GM12872 (cell line): ENCODE data around the gene ADAT1.

Experiments
- TF ChIP-seq, protein P1 (sequence below): IDR thresholded peaks from 3 replicates; pipeline ENCODE4 v1.5.1; 2011; ENCODE audit warnings: low read depth, mild to moderate bottlenecking, low read length, moderate library complexity; ENCODE audit not compliant: insufficient read depth

ADAT1 gene

DNA sequence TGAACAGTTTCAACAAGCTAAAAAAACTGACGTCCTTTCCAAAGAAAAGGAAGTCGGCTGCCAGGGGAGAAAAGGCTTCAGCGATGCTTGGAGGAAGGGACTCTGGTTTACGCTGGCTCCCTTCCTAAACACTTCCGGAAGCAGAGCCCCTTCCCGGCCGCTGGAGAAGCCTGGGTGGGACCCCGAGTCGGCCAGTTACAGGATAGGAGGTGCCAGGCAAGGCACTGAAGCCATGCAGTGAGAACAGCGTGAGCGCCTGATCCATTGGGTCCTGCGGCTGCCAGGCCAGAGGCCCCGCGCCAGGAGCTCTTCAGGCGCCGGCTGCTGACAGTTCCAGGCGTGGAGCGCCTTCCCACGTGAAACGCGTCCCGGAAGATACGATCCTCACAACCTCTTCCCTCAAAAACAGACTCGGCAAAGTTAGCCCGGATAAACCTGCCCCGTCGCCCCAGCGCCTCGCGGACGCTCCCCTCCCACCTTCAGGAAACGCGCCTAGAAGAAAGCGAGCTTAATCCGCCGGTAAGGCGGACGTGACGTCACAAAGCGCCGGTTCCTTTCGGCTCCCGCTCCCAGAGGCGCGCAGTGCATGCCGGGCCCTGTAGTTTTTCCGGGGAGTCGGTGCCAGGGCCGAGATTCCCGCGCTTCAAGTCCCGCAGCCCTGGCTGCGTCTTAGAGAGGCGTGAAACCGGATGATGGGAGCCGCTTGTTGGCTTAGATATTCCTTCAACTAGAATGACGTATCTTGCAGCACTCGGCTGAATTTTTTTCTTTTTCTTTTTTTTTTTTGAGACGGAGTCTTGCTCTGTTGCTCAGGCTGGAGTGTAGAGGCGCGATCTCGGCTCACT, at the start of gene ADAT1:
TSS of gene ADAT1 (minus strand) at position 521 of the 845 bp plus-strand sequence. CDS start 2,482 bp downstream, outside the sequence.
- TF ChIP-seq, protein P1, sequence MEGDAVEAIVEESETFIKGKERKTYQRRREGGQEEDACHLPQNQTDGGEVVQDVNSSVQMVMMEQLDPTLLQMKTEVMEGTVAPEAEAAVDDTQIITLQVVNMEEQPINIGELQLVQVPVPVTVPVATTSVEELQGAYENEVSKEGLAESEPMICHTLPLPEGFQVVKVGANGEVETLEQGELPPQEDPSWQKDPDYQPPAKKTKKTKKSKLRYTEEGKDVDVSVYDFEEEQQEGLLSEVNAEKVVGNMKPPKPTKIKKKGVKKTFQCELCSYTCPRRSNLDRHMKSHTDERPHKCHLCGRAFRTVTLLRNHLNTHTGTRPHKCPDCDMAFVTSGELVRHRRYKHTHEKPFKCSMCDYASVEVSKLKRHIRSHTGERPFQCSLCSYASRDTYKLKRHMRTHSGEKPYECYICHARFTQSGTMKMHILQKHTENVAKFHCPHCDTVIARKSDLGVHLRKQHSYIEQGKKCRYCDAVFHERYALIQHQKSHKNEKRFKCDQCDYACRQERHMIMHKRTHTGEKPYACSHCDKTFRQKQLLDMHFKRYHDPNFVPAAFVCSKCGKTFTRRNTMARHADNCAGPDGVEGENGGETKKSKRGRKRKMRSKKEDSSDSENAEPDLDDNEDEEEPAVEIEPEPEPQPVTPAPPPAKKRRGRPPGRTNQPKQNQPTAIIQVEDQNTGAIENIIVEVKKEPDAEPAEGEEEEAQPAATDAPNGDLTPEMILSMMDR, result no peak

DNA sequence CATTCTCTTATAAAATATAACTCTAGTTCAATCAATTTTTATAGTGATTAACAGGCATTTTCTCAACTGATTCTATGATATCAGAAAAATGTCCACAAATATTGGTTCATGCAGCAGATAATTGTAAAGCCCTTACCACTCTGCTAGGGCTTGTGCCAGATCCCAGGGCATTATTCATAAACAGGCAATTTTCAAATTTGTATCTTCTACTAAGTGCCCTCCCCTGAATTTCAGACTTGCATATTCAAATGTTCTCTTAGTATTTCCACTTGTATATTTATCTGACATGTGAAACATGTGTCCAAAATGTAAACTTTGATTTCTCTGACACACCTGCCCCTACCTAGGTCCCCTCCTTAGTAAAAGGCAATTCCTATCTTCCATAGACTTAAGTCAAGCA, 44.4 kb upstream of the ADAT1 start:
- TF ChIP-seq, protein P1, result no peak

DNA sequence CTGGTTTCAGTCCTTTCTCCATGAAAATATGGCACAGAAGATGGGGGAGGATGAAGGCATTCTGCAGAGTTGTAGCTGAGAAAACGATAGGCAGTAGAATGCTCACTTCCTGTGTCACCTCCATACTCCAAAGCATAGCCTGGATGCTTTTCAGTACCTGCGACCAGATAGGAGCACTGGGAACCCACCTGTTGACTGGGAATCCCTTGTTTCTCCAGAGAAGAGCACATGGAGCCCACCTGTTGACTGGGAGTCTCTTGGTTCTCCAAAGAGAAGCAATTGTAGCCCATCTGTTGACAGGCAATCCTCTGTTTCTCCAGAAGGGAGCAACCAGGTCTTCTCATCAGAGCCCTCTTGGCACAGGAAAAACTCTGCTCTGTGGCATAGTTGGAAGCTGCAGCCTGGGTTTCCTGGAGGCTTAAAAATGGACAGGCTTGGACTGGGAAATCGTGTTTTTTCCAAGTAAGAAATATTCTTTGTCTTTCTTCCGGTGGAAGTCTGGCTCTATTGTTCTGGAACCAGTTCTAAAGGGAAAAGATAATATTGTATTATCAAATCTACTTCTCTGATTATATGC, 37.7 kb upstream of the ADAT1 start:
- TF ChIP-seq, protein P1, result no peak

GRCh38 chr16:75660321-75660720, 37.2 kb upstream of the ADAT1 start:
- TF ChIP-seq, protein P1, result no peak

DNA sequence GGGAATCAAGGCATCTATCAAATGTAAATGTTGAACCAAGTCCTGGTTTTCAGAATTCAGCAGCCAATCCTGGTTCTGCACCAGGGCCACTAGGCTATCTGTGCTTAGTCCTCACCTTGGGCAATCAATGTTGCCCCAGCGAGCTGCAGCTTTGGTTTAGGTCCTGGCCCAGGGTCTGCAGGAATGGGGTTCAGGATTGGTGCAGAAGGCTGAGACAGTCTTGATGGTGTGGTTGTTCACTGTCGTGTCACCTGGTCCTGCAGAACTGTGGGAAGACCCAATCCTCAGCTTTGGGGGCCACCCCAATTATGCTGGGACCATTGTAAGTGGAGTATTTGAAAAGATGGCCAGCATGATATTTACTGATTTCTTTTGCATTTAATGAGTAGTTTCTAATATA, 35.1 kb upstream of the ADAT1 start:
- TF ChIP-seq, protein P1, result no peak

DNA sequence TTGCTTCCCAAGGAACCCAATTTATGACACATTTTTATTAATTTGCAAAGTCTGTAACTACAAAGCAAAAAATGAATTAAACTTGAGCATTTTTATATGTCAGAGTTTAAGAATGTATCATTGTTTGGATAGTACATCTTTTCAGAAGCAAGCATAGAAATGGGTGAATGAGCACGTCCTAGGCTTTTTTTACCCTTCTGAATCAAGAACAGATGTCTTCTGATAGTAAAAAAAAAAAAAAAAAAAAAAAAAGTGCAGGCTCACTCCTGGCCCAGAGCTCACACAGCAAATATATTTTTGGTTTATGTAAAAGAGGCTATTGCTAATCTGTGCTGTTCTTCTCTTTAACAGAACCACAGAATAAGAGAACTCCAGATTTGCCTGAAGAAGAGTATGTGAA, 30.8 kb upstream of the ADAT1 start:
- TF ChIP-seq, protein P1, result no peak

GRCh38 chr16:75648265-75649076, 25.4 kb upstream of the ADAT1 start:
- TF ChIP-seq, protein P1, result no peak
